ENCODE data around the gene CD34.
A peak's percentile ranks its signal among the peaks of the same experiment; 100 is the strongest.
"Not testable (repeated sequence)": the region's sequence is repeated elsewhere in the genome, so short reads cannot be mapped to it uniquely, and the experiment has no call there.

Gene CD34

GRCh38 chr1:207898836-207899235 lies 12.1 kb downstream of the CD34 start:
- no peak for DNase-seq (ENCODE audit: low read depth)

DNA sequence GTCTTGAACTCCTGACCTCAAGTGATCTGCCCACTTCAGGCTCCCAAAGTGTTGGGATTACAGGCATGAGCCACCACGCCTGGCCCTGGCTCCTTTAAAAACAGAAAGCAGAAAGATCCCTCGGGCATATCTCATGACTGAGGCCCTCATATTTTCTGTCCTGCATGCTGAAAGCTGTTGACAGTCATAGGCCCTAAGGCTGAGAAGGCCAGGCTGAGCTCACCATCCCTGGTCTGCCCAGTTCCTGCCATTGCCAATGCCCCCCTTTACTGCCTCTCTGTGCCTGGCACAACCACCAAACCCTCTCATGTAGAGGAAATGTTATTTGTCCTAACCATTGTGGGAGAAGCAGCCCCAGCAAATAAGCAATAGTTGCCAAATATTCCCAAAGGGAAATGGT lies 12.7 kb downstream of the CD34 start:
- DNase-seq (ENCODE audit: low read depth) = no peak

GRCh38 chr1:207897188-207897587 lies 13.7 kb downstream of the CD34 start:
- no peak for DNase-seq (ENCODE audit: low read depth)

- no peak for DNase-seq (ENCODE audit: low read depth)
Observed at GRCh38 chr1:207896547-207896946, 14.4 kb downstream of the CD34 start.

- no peak for DNase-seq (ENCODE audit: low read depth)
Observed at GRCh38 chr1:207894704-207895103, 16.2 kb downstream of the CD34 start.

DNA sequence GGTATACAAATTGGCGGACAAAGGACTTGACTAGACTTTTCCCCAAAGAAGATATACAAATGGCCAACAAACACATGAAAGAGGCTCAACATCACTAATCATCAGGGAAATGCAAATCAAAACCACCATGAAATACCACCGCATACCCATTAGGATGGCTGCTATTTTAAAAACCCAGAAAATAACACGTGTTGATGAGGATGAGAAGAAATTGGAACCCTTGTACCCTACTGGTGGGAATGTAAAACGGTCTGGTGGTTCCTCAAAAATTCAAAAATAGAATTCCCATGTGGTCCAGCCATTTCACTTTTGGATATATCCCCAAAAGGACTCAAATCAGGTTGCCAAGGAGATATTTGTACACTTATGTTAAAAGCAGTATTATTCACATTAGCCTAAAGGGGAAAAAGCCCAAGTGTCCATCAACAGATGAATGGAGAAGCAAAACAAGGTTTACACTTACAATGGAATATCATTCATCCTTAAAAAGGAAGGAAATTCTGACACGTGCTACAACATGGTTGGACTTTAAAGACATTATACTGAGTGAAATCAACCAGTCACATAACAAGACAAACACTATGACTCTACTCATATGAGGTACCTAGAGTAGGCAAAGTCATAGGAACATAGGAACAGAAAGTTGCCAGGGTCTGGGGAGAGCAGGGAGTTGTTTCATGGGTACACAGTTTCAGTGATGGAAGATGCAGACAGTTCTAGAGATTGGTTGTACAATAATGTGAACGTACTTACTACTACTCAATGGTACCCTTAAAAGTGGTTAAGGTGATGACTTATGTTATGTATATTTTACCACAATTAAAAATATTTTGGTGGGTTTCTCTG lies 17.0 kb downstream of the CD34 start:
- no peak for DNase-seq (ENCODE audit: low read depth)

GRCh38 chr1:207892764-207893163 lies 18.2 kb downstream of the CD34 start:
- DNase-seq (ENCODE audit: low read depth) = no peak

- no peak for DNase-seq (ENCODE audit: low read depth)
Observed at GRCh38 chr1:207891148-207891547, 19.8 kb downstream of the CD34 start.

DNA sequence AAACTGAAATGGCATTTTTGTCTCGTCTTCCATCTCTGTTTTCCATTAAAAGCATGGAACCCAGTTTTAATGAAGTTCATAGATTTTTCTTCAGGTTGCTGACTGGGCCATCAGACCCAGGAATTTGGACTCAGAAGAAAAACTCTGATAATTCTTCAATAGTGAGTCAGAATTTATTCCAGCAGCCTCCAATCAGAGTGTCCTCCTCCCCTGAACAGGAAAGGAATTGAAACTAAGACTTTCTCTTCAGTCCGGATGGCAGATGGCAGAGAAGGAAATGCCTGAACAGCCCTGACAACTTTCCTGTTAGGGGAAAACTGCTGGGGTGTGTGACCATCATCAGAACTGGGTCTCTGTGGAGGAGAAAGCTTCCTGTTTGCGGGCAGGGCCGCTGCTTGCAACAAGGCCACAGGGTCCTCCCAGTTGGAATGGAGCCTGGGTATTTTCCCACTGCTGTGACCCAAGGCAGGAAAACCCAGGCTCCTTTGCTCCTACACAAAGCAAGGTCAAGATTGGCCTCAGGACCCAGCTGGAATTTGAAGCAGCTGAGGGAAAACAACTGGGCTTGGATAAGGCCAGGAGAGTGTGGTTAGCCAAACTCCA lies 20.7 kb downstream of the CD34 start:
- no peak for DNase-seq (ENCODE audit: low read depth)

- DNase-seq (ENCODE audit: low read depth) = no peak
Observed at GRCh38 chr1:207888652-207889051, 22.3 kb downstream of the CD34 start.

DNA sequence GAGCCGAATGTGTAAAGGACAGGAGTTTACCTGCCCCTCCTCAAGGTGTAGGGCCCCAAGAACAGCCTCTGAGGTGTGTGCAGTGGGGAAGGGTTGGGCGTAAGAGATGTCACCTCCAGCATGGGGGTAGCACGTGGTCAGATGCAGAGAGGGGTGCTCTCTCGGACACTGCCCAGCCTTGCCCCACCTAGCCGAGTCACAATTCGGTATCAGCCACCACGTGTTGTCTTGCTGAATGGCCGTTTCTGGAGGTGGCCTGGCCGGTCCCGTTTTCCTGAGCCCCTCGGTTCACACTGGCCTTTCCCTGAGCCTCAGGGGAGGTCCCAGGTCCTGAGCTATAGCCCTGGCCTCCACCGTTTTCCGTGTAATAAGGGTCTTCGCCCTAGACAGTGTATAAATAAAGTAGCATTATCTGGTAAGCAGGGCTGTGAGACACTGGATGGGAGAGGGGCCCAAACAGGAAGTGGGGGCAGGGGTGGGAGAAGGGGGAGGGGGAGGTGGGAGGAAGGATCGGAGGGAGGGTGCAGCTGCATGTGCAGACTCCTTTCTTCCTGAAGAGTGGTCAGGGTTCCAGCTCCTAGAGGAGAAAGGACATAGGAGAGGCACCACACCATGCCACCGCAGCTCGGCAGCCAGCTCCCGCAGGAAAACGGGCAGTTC lies 23.3 kb downstream of the CD34 start:
- no peak for DNase-seq (ENCODE audit: low read depth)

DNA sequence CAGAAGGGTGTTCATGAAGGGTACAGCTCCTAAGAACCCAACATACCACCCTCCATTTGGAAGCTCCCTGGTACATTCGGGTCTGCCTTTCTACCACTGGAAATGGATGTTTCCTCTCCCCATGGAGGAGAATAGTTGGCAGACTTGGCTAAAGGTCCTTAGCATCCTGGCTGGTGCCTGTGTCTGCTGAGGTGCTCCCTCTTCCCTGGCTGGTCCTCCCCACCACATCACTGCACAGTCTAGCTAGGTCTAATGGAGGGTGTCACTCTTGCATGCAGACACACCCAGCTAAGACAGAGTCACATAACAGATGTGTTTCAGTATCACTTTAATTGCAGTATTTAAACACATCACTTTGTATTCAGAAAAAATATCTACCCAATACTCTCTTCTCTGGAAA lies 24.7 kb downstream of the CD34 start:
- no peak for DNase-seq (ENCODE audit: low read depth)

DNA sequence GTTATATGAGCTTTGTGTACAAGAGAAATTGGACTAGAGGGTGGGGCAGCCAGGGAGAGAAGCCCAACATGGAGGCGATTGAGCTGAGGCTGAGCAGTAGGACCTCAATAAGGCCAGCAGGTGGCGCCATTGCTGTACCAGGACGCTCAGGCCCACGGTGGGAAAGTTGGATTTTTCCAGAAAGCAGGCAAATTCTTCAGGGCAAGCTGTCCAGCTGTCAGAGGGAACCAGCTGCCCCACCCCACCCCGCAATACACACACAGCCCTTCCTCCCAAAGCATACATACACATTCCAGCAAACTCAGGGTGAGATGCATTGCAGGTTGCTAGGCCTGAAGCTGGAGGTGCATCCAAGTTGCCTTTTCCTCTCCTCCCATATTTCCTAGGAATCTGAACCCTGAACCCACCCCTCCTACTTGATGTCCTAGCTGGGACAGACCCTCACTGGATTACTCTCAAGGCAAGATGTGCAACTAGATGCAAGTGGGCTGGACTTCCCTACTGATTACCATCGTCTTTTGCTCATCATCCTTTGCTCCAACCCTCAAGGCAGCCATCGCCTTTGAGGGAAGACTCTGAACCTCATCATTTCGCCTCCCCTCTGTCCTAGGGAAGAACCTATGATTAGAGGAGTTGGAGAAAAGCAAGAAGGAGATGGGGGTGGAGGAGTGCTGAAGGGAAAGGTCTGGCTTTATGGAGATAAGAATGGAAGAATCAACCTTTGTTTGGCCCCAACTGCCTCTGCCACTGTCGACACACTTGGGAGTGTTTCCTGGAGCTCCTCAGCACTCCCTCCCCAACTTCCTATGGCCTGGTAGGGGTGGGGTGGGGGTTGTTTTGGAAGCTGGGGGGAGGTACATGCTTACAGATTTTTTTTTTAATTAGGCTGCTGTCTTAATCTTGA lies 25.5 kb downstream of the CD34 start:
- DNase-seq (ENCODE audit: low read depth) = peak; percentile 37

GRCh38 chr1:207884266-207885029 lies 26.5 kb downstream of the CD34 start:
- no peak for DNase-seq (ENCODE audit: low read depth)

- no peak for DNase-seq (ENCODE audit: low read depth)
Observed at GRCh38 chr1:207883660-207884250, 27.2 kb downstream of the CD34 start.

- no peak for DNase-seq (ENCODE audit: low read depth)
Observed at GRCh38 chr1:207883104-207883651, 27.7 kb downstream of the CD34 start.

GRCh38 chr1:207882692-207883091 lies 28.2 kb downstream of the CD34 start:
- no peak for DNase-seq (ENCODE audit: low read depth)

- DNase-seq (ENCODE audit: low read depth) = no peak
Observed at GRCh38 chr1:207878939-207879338, 32.0 kb downstream of the CD34 start.

DNA sequence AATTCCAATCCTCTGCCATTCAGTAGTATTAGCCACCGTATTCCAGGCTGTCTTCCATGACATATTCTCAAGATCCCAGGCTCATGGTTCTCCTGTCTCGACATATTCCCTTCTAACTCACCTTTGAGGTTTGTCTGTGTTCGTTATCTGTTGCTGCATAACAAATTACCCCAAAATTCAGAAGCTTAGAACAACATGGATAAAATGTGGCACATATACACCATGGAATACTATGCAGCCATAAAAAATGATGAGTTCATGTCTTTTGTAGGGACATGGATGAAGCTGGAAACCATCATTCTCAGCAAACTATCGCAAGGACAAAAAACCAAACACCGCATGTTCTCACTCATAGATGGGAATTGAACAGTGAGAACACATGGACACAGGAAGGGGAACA lies 33.0 kb downstream of the CD34 start:
- not testable (repeated sequence) for DNase-seq (ENCODE audit: low read depth)

GRCh38 chr1:207876131-207876530 lies 34.8 kb downstream of the CD34 start:
- no peak for DNase-seq (ENCODE audit: low read depth)

DNA sequence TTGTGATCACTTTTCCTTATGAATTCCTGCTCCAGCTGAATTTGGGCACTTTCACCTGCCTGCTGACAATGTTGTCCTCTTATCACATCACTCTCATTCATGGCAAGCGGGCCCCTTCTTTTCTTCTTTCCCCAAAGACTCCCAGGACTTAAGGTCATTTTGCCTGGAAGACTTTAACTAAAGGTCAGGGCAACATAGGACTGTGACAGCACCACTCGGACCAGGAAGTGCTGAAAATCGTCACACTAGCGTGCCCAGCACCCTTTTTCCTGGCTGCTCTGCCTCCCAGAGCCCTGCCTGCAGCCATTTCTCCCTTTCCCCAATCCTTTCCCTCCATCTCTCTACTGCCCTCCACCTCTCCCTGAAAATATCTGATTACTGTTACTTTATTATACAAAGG lies 35.4 kb downstream of the CD34 start:
- DNase-seq (ENCODE audit: low read depth) = no peak
